Astrocyte (in vitro differentiated cells and primary cell): ENCODE data around the gene ZNF213.

ENCODE experiments used
- EZH2 ChIP-seq: IDR thresholded peaks from 2 replicates; pipeline ENCODE4 v1.6.1; 2012; ENCODE audit warnings: mild to moderate bottlenecking, low read length, inconsistent platforms; ENCODE audit not compliant: insufficient read depth
- TF ChIP-seq, protein P1 (sequence below): IDR thresholded peaks from 2 replicates; pipeline ENCODE4 v1.5.1; 2011; ENCODE audit warnings: low read depth, mild to moderate bottlenecking, inconsistent platforms, low read length, moderate library complexity; ENCODE audit not compliant: insufficient read depth

DNA sequence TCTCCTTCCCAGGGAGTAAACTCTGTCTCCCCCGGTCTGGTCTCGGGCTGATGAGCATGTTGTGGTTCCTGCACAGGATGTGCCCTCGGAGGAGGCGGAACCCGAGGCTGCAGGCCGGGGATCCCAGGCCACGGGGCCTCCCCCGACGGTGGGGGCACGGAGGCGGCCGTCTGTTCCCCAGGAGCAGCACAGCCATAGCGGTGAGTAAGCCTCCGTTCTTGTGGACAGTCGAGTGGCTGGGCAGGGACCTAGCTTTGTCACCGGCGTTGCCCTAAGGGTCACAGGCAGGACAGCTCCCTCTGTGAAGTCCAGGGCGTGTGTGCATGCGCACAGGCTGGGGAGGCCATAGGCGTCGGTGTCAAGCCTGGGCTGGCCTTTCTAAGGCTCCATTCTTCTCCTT is 3.5 kb downstream of the ZNF213 start:
- TF ChIP-seq, protein P1, sequence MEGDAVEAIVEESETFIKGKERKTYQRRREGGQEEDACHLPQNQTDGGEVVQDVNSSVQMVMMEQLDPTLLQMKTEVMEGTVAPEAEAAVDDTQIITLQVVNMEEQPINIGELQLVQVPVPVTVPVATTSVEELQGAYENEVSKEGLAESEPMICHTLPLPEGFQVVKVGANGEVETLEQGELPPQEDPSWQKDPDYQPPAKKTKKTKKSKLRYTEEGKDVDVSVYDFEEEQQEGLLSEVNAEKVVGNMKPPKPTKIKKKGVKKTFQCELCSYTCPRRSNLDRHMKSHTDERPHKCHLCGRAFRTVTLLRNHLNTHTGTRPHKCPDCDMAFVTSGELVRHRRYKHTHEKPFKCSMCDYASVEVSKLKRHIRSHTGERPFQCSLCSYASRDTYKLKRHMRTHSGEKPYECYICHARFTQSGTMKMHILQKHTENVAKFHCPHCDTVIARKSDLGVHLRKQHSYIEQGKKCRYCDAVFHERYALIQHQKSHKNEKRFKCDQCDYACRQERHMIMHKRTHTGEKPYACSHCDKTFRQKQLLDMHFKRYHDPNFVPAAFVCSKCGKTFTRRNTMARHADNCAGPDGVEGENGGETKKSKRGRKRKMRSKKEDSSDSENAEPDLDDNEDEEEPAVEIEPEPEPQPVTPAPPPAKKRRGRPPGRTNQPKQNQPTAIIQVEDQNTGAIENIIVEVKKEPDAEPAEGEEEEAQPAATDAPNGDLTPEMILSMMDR, result no peak
- TF ChIP-seq EZH2, result no peak
